GM08714 (cell line): ENCODE measurements around the gene PRAMEF20.

Source experiments
- H3K4me3 ChIP-seq: fragments of 200-500 bp; sonication (Bioruptor generic); 2 replicates; pipeline ENCODE4 v1.5.1; 2014; ENCODE audit warnings: mild to moderate bottlenecking, low read length, inconsistent platforms
- ZNF274 ChIP-seq: IDR thresholded peaks from 2 replicates; pipeline ENCODE4 v1.6.1; 2012; ENCODE audit warnings: mild to moderate bottlenecking, low read depth, low read length

PRAMEF20 gene

DNA sequence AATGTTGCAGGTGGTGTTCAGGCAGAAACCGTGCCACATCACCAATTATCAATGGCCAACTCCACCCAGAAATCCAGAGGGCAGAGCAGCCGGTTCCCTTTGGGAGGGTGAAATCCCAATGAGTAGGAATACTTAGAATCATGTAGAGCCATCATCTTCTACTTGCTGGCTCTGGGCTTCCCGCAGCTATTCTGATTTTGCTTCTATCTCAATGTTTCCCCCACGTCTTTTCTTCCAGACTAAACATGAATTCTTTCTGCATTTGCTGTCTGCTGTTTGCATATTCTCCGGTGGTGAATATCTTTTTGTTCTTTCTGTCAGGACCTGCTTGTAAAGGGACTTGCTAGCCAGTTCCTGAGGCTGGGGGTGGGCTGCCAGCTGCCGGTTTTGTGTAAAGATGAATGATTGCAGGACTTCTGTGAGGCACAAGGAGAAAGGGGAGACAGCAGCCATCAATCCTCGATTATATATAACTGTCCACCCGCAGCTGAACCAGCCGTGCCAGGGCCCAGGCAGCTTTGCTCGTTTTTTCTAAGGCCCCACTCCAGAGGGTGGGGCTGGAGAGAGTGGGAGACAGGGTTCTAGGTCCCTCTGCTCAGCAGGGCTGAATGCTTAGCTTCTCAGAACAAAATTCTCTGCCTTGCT lies 33.2 kb downstream of the PRAMEF20 start:
- TF ChIP-seq ZNF274, result no peak
- no peak overlapping the region for H3K4me3 ChIP-seq

- TF ChIP-seq ZNF274, result no peak
- no peak overlapping the region for H3K4me3 ChIP-seq
Observed at GRCh38 chr1:13450204-13450603, 40.0 kb downstream of the PRAMEF20 start.

DNA sequence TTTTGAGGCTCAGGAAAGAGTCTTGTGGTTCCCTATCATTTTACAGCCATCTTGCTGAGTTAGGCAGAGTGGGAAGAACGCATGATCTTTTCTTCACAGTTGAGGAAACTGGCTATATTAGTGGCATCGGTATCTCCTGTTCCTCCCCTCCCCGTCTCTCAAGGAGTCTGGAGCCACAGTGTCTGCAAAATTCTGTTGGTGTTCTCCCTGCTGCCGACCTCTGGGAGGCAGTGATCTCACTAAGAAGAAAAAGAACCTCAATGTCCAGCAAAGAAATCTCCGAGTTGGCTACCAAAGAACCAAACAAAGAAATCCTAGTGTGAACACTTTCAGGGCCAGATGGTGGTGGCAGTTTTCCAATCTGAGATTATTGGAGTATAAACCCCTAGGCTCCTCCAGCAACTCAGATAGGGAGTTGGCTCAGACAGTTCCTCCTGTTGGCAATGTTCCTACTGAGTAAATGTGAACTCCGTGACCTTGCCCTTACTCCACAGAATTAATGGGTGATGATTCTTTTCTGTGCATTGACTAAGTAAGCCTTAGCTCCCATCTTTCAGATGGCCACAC lies 41.2 kb downstream of the PRAMEF20 start:
- no peak overlapping the region for H3K4me3 ChIP-seq
- no peak for TF ChIP-seq ZNF274

GRCh38 chr1:13456904-13457532 lies 46.8 kb downstream of the PRAMEF20 start:
- TF ChIP-seq ZNF274, result no peak

DNA sequence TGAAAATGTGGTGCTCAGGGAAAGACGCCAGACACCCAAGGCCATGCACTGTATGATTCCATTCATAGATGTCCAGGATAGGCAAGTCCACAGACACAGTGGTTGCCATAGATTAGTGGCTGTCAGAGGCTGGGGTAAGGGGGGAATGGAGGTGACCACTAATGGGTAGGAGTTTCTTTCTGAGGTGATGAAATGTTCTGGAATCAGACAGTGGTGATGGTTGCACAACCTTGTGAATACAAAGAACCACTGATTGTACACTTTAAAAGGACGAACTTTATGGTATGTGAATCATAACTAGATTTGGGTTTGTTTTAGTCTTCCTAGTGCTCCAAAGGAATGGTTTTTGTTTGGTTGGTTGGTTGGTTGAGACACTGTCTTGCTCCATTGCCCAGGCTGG lies 51.7 kb downstream of the PRAMEF20 start:
- no peak overlapping the region for H3K4me3 ChIP-seq
- TF ChIP-seq ZNF274, result no peak

More at GRCh38 chr1:13456904-13457532, 46.8 kb downstream of the PRAMEF20 start:
- H3K4me3 ChIP-seq, result no peak overlapping the region

GRCh38 chr1:13462682-13463081 lies 52.4 kb downstream of the PRAMEF20 start:
- TF ChIP-seq ZNF274, result no peak
- H3K4me3 ChIP-seq, result no peak overlapping the region

DNA sequence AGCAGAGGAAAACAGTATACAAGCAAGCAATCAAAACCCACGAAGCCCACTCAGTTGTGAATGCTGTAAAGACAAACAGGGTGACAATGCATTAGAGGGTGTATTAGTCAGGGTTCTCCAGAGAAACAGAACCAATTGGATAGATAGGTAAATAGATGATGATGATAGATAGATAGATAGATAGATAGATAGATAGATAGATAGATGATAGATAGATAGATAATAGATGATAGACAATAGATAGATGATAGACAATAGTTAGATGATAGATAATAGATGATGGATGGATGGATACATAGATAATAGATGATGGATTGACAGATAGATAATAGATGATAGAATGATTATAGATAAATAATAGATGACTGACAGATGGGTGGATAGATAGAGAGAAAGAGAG lies 55.3 kb downstream of the PRAMEF20 start:
- no peak overlapping the region for H3K4me3 ChIP-seq
- TF ChIP-seq ZNF274, result no peak

DNA sequence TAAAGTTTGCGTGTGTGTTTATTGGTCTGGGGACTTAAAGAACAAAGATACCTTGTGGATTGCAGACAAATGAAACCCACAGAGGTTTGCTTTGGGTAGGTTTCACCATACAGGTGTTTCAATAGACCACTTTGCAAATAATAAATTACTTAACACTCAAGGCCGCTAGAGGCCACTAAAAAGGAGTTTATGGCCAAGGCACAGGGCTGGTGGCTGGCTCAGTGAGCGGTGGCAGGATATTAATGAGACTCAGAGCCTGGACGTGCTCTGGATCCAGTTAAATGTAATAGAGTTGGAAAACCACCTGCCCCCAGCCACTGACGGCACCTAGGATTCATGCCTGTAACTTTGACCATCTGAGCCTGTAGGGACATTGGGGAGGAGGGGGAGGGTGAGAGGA lies 59.1 kb downstream of the PRAMEF20 start:
- H3K4me3 ChIP-seq, result no peak overlapping the region
- TF ChIP-seq ZNF274, result no peak
